PC-3 (cell line): ENCODE results near the gene ZNF146.

Source experiments
- EZH2 ChIP-seq: fragments of 300-600 bp; sonication (generic); IDR thresholded peaks from one replicate; pipeline ENCODE4 v1.6.1; 2017; ENCODE audit warnings: antibody characterized with exemption, mild to moderate bottlenecking, low read length; ENCODE audit not compliant: unreplicated experiment
- TF ChIP-seq, protein P1 (sequence below): fragments of 300-600 bp; sonication (generic); conservative IDR thresholded peaks from 2 replicates; pipeline ENCODE4 v1.5.1; 2017; ENCODE audit warnings: antibody characterized with exemption, low read depth, mild to moderate bottlenecking, low read length

GRCh38 chr19:36255316-36255715 is 40.4 kb downstream of the ZNF146 start:
- TF ChIP-seq, protein P1, sequence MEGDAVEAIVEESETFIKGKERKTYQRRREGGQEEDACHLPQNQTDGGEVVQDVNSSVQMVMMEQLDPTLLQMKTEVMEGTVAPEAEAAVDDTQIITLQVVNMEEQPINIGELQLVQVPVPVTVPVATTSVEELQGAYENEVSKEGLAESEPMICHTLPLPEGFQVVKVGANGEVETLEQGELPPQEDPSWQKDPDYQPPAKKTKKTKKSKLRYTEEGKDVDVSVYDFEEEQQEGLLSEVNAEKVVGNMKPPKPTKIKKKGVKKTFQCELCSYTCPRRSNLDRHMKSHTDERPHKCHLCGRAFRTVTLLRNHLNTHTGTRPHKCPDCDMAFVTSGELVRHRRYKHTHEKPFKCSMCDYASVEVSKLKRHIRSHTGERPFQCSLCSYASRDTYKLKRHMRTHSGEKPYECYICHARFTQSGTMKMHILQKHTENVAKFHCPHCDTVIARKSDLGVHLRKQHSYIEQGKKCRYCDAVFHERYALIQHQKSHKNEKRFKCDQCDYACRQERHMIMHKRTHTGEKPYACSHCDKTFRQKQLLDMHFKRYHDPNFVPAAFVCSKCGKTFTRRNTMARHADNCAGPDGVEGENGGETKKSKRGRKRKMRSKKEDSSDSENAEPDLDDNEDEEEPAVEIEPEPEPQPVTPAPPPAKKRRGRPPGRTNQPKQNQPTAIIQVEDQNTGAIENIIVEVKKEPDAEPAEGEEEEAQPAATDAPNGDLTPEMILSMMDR = no peak
- TF ChIP-seq EZH2 = no peak
